HG02973 (cell line): ENCODE measurements around the gene CAPN3.

ENCODE experiments used
- ATAC-seq: cut with Tn5 transposase; IDR thresholded peaks from one replicate; pipeline ENCODE4 v1.9.1; 2021; ENCODE audit warnings: moderate library complexity; ENCODE audit not compliant: unreplicated experiment

Gene CAPN3

GRCh38 chr15:42392309-42393024, 33.2 kb downstream of the CAPN3 start:
- ATAC-seq = no peak

DNA sequence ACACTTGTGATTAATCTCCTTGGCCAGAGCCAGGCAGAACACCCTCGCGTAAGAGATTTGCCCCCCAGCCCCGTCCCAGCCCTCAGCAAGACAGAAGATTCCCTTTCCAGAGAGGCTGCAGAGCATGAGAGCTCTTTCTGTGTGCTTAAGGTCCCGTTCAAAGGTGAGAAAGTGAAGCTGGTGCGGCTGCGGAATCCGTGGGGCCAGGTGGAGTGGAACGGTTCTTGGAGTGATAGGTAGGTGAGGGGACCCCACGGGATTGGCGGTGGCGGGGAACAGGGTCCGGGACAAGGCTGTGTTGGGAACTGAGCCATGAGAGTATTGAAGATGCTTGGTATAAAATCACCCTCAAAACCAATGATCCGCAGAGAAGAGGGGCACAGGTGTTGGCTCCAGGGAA, 34.8 kb downstream of the CAPN3 start:
- no peak for ATAC-seq

GRCh38 chr15:42395838-42396237, 36.5 kb downstream of the CAPN3 start:
- ATAC-seq = no peak

GRCh38 chr15:42401544-42402454, 42.5 kb downstream of the CAPN3 start:
- no peak for ATAC-seq

- ATAC-seq = no peak
These were observed 43.3 kb downstream of the CAPN3 start for GRCh38 chr15:42402455-42403205.

- ATAC-seq = no peak
These were observed 44.1 kb downstream of the CAPN3 start for GRCh38 chr15:42403389-42403788.

- no peak for ATAC-seq
These were observed 45.3 kb downstream of the CAPN3 start for GRCh38 chr15:42404461-42405235.

GRCh38 chr15:42405863-42406482, 46.7 kb downstream of the CAPN3 start:
- ATAC-seq = no peak

DNA sequence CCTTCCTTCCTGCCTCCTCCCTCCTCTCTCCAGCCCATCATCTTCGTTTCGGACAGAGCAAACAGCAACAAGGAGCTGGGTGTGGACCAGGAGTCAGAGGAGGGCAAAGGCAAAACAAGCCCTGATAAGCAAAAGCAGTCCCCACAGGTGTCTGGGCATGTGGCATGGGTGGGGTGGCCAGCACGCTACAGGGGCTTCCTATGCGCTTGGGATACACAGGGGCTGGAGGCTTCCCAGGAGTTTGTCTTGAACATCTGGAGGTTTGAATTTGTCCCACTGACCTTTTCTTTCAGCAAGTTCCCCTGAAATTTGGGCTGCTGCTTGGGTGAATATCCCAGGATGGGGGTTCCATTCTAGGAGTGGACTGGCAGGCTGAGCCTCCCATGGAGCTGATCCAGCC, 48.9 kb downstream of the CAPN3 start:
- ATAC-seq = no peak

- ATAC-seq = no peak
These were observed 49.7 kb downstream of the CAPN3 start for GRCh38 chr15:42409011-42409410.

DNA sequence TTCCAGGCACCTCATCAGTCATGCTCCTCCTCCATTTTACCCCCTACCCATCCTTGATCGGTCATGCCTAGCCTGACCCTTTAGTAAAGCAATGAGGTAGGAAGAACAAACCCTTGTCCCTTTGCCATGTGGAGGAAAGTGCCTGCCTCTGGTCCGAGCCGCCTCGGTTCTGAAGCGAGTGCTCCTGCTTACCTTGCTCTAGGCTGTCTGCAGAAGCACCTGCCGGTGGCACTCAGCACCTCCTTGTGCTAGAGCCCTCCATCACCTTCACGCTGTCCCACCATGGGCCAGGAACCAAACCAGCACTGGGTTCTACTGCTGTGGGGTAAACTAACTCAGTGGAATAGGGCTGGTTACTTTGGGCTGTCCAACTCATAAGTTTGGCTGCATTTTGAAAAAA, 52.6 kb downstream of the CAPN3 start:
- ATAC-seq = no peak

- no peak for ATAC-seq
These were observed 54.6 kb downstream of the CAPN3 start for GRCh38 chr15:42413920-42414319.

DNA sequence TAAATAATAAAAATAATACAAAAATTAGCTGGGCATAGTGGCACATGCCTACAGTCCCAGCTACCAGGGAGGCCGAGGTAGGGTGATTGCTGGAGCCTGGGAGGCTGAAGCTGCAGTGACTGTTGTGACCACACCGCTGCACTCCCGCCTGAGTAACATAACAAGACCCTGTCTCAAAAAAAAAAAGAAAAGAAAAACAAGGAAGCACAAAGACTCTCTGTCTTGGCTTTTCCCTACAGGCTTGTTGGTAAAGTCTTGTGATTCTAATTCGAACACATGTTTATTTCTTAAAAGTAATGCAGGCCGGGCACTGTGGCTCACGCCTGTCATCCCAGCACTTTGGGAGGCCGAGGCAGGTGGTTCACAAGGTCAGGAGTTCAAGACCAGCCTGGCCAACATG, 60.1 kb downstream of the CAPN3 start:
- no peak for ATAC-seq

DNA sequence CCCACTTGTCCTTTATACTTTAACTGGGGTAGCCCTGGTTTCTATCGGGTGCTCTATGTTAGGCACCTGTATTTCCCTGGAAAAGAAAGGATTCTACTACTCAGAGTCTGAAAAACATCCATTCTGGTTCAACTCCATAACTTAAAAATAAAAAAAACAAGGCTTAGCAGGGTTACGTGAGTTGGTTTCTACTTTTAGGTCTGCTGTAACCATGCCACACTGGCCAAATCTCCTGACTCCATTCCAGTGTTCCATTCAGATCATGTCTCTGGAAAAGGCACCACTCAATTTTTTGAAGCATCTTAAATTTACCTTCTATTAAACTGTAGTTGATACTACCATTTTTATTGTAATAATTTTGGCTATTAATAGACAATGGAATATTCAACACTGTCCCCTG, 62.1 kb downstream of the CAPN3 start:
- no peak for ATAC-seq

- ATAC-seq = no peak
These were observed 68.3 kb downstream of the CAPN3 start for GRCh38 chr15:42427429-42428223.

- no peak for ATAC-seq
These were observed 85.2 kb downstream of the CAPN3 start for GRCh38 chr15:42444415-42445063.

GRCh38 chr15:42445551-42445950, 86.2 kb downstream of the CAPN3 start:
- ATAC-seq = no peak

GRCh38 chr15:42447599-42447998, 88.3 kb downstream of the CAPN3 start:
- ATAC-seq = no peak

GRCh38 chr15:42448281-42448680, 89.0 kb downstream of the CAPN3 start:
- ATAC-seq = no peak
